ENCODE data around the gene NFYA. TPM values are rescaled to one million over a fixed set of nuclear protein-coding genes. Genes with fewer than 3 reads are reported as not detected.
A peak's percentile ranks its signal among the peaks of the same experiment; 100 is the strongest.

Gene NFYA
- total and polyA plus RNA-seq, 2 of the 13 experiments (the other 11 are each of a cell fraction or from before 2014, with no cell fraction given): 16.0 to 22.9 TPM

DNA sequence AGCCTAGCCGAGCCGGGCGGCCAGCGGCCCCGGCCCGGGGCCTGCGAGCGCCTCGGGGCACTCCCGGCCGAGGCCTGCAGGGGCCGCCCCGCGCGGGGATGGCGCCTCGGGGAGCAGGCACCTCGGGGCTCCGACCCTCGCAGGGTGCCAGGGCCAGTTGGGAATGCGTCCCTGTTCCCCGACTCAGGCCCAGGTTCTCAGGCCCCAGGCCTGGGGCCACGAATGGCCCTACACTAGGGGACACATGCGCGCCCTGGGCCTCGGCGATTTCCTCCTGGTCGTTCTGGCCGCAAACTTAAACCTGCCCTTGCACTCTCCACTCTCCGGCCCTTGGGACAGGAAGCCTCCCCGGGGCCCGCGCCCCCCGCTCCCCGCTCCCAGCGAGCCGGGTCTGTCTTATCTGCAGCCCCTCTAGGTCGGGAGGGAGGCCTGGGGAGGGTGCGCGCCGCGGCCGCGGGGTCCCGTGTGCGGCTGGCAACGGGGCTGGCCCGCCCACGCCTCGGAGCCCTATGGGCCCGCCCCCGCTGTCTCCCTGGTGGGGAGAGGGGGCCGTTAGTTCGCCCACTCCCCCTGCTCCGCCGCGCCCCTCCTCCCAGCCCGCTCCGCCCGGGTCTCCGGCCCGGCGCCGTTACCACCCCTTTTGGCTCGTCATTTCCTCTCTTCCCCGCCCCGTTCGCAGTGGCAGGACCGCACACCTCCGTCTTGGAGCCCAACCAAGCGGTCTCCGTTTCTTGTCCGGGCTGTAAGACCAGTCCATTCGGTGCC is 611 bp downstream of the NFYA start (continued):
- TF ChIP-seq, protein P1, sequence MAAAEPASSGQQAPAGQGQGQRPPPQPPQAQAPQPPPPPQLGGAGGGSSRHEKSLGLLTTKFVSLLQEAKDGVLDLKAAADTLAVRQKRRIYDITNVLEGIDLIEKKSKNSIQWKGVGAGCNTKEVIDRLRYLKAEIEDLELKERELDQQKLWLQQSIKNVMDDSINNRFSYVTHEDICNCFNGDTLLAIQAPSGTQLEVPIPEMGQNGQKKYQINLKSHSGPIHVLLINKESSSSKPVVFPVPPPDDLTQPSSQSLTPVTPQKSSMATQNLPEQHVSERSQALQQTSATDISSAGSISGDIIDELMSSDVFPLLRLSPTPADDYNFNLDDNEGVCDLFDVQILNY (CRISPR knock-in tag; conservative IDR thresholded peaks at IDR 0.05): no peak
- TF ChIP-seq RELA (CRISPR knock-in tag; IDR thresholded peaks at IDR 0.05) (no peak), NCOA5 (CRISPR knock-in tag; IDR thresholded peaks at IDR 0.05) (0 out of 2 replicates have a peak, but pooled peaks have one; percentile 35), ZBTB1 (CRISPR knock-in tag; IDR thresholded peaks at IDR 0.05; ENCODE audit: borderline replicate concordance) (no peak), ZNF768 (CRISPR knock-in tag; IDR thresholded peaks at IDR 0.05) (peak; percentile 65; the same call in 1 of the 2 replicates), ZNF569 (CRISPR knock-in tag; IDR thresholded peaks at IDR 0.05; ENCODE audit: borderline replicate concordance) (no peak), MIXL1 (CRISPR knock-in tag; IDR thresholded peaks at IDR 0.05) (no peak), MED1 (CRISPR knock-in tag; IDR thresholded peaks at IDR 0.05) (peak; percentile 63; the same call in 1 of the 2 replicates), ZBTB33 (CRISPR knock-in tag; IDR thresholded peaks at IDR 0.05) (no peak; the same call in 1 of the 2 replicates), RAD51 (IDR thresholded peaks at IDR 0.05; ENCODE audit: borderline replicate concordance) (no peak), ZNF563 (CRISPR knock-in tag; IDR thresholded peaks at IDR 0.05) (no peak), PHB2 (IDR thresholded peaks at IDR 0.05; ENCODE audit: partially characterized antibody) (no peak), AHR (CRISPR knock-in tag; IDR thresholded peaks at IDR 0.05) (no peak), ZNF30 (CRISPR knock-in tag; IDR thresholded peaks at IDR 0.05) (0 out of 2 replicates have a peak, but pooled peaks have one; percentile 50), ZKSCAN1 (IDR thresholded peaks at IDR 0.05; ENCODE audit: low read length) (no peak), IKZF1 (IDR thresholded peaks at IDR 0.05) (no peak), ZBTB21 (CRISPR knock-in tag; IDR thresholded peaks at IDR 0.05) (no peak), CREB3 (CRISPR knock-in tag; IDR thresholded peaks at IDR 0.05) (peak; percentile 88; the same call in 1 of the 2 replicates), RARA (CRISPR knock-in tag; IDR thresholded peaks at IDR 0.05) (no peak), ZNF616 (CRISPR knock-in tag; IDR thresholded peaks at IDR 0.05; ENCODE audit: low read depth) (no peak), ZNF430 (CRISPR knock-in tag; IDR thresholded peaks at IDR 0.05) (peak; percentile 89; the same call in 1 of the 2 replicates), ONECUT2 (CRISPR knock-in tag; IDR thresholded peaks at IDR 0.05) (no peak)
- TF ChIP-seq, protein P2, sequence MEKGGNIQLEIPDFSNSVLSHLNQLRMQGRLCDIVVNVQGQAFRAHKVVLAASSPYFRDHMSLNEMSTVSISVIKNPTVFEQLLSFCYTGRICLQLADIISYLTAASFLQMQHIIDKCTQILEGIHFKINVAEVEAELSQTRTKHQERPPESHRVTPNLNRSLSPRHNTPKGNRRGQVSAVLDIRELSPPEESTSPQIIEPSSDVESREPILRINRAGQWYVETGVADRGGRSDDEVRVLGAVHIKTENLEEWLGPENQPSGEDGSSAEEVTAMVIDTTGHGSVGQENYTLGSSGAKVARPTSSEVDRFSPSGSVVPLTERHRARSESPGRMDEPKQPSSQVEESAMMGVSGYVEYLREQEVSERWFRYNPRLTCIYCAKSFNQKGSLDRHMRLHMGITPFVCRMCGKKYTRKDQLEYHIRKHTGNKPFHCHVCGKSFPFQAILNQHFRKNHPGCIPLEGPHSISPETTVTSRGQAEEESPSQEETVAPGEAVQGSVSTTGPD (CRISPR knock-in tag; IDR thresholded peaks at IDR 0.05): 0 out of 2 replicates have a peak, but pooled peaks have one; percentile 15
- TF ChIP-seq, protein P3, sequence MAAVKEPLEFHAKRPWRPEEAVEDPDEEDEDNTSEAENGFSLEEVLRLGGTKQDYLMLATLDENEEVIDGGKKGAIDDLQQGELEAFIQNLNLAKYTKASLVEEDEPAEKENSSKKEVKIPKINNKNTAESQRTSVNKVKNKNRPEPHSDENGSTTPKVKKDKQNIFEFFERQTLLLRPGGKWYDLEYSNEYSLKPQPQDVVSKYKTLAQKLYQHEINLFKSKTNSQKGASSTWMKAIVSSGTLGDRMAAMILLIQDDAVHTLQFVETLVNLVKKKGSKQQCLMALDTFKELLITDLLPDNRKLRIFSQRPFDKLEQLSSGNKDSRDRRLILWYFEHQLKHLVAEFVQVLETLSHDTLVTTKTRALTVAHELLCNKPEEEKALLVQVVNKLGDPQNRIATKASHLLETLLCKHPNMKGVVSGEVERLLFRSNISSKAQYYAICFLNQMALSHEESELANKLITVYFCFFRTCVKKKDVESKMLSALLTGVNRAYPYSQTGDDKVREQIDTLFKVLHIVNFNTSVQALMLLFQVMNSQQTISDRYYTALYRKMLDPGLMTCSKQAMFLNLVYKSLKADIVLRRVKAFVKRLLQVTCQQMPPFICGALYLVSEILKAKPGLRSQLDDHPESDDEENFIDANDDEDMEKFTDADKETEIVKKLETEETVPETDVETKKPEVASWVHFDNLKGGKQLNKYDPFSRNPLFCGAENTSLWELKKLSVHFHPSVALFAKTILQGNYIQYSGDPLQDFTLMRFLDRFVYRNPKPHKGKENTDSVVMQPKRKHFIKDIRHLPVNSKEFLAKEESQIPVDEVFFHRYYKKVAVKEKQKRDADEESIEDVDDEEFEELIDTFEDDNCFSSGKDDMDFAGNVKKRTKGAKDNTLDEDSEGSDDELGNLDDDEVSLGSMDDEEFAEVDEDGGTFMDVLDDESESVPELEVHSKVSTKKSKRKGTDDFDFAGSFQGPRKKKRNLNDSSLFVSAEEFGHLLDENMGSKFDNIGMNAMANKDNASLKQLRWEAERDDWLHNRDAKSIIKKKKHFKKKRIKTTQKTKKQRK (IDR thresholded peaks at IDR 0.05; ENCODE audit: low read length): no peak
